ENCODE data around the gene PPP4R4. TPM values are rescaled to one million over a fixed set of nuclear protein-coding genes. Genes with fewer than 3 reads are reported as not detected.

PPP4R4 gene
- total RNA-seq, 1 experiment from 2014 or later = not detected

DNA sequence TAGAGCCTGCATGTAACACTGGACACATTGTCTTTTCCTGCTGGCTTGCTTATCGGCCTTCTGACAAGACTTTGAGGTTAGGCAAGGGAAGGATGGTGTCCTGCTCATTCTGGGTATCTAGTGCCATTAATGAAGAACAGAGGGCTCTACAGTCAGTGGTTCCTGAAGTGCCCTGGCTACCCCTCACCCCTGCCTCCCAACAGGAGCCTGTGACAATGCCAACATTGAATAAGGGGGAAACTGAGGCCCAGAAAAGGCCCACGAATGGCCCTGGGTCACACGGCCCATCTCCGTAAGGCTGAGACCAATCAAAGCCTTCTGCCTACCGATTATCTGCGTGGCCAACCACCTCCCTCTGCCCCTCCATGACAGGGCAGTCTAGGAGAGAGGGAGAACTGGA lies 46.8 kb upstream of the PPP4R4 start:
- H3K9me3 ChIP-seq (ENCODE audit: insufficient read depth, low read depth) = no peaks in the 10 kb centered on the region
- no peak overlapping the region for H3K4me2 ChIP-seq
- no peaks in the 10 kb centered on the region for H4K20me1 ChIP-seq (ENCODE audit: insufficient read depth)
- no peaks in the 10 kb centered on the region for H3K27me3 ChIP-seq (ENCODE audit: insufficient read depth, low read depth)
- no peak overlapping the region for H3K27ac ChIP-seq
- H3K4me3 ChIP-seq = no peak overlapping the region
- CTCF ChIA-PET = no interaction called here
- H3K36me3 ChIP-seq (ENCODE audit: low read depth) = no peaks in the 10 kb centered on the region
- TF ChIP-seq, protein P1, sequence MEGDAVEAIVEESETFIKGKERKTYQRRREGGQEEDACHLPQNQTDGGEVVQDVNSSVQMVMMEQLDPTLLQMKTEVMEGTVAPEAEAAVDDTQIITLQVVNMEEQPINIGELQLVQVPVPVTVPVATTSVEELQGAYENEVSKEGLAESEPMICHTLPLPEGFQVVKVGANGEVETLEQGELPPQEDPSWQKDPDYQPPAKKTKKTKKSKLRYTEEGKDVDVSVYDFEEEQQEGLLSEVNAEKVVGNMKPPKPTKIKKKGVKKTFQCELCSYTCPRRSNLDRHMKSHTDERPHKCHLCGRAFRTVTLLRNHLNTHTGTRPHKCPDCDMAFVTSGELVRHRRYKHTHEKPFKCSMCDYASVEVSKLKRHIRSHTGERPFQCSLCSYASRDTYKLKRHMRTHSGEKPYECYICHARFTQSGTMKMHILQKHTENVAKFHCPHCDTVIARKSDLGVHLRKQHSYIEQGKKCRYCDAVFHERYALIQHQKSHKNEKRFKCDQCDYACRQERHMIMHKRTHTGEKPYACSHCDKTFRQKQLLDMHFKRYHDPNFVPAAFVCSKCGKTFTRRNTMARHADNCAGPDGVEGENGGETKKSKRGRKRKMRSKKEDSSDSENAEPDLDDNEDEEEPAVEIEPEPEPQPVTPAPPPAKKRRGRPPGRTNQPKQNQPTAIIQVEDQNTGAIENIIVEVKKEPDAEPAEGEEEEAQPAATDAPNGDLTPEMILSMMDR (conservative IDR thresholded peaks at IDR 0.05) = no peak
- TF ChIP-seq EZH2 (IDR thresholded peaks at IDR 0.05; ENCODE audit: low read depth) = no peak
- 0 out of 2 replicates have a peak, but pooled peaks cover 4% of the 10 kb centered on the region for H3K4me1 ChIP-seq (replicated peaks; ENCODE audit: insufficient read depth)
- DNase-seq = no peak
- BruUV-seq (replicated peaks) = no TSS peak
- intact Hi-C loops (cut with micrococcal nuclease; ENCODE audit: unreplicated experiment) = no loop called here
- POLR2A ChIA-PET (ENCODE audit: unreplicated experiment) = no interaction called here
- no peaks in the 10 kb centered on the region for H3F3A ChIP-seq (ENCODE audit: insufficient read depth, low read depth)
- no peaks in the 10 kb centered on the region for H3K9me2 ChIP-seq (ENCODE audit: insufficient read depth)
- H2AFZ ChIP-seq = no peak overlapping the region
- no peaks in the 10 kb centered on the region for H3K79me2 ChIP-seq (ENCODE audit: low read depth)

GRCh38 chr14:94128216-94128839 lies 45.8 kb upstream of the PPP4R4 start:
- no peaks in the 10 kb centered on the region for H3K79me2 ChIP-seq (ENCODE audit: low read depth)
- H4K20me1 ChIP-seq (ENCODE audit: insufficient read depth) = no peaks in the 10 kb centered on the region
- no peaks in the 10 kb centered on the region for H3K27me3 ChIP-seq (ENCODE audit: insufficient read depth, low read depth)
- no peak overlapping the region for H3K4me2 ChIP-seq
- H3K27ac ChIP-seq = no peak overlapping the region
- no peaks in the 10 kb centered on the region for H3K9me3 ChIP-seq (ENCODE audit: insufficient read depth, low read depth)
- no peaks in the 10 kb centered on the region for H3K9me2 ChIP-seq (ENCODE audit: insufficient read depth)
- TF ChIP-seq EZH2 (IDR thresholded peaks at IDR 0.05; ENCODE audit: low read depth) = no peak
- TF ChIP-seq, protein P1 (conservative IDR thresholded peaks at IDR 0.05) = no peak
- DNase-seq = no peak
- BruUV-seq (replicated peaks) = no TSS peak
- H3F3A ChIP-seq (ENCODE audit: insufficient read depth, low read depth) = no peaks in the 10 kb centered on the region
- 0 out of 2 replicates have a peak, but pooled peaks cover 4% of the 10 kb centered on the region for H3K4me1 ChIP-seq (replicated peaks; ENCODE audit: insufficient read depth)
- no peak overlapping the region for H3K4me3 ChIP-seq
- no peak overlapping the region for H2AFZ ChIP-seq
- no peaks in the 10 kb centered on the region for H3K36me3 ChIP-seq (ENCODE audit: low read depth)
- intact Hi-C loops (cut with micrococcal nuclease; ENCODE audit: unreplicated experiment) = no loop called here
- ChIA-PET POLR2A (ENCODE audit: unreplicated experiment) (no interaction called here), CTCF (no interaction called here)

DNA sequence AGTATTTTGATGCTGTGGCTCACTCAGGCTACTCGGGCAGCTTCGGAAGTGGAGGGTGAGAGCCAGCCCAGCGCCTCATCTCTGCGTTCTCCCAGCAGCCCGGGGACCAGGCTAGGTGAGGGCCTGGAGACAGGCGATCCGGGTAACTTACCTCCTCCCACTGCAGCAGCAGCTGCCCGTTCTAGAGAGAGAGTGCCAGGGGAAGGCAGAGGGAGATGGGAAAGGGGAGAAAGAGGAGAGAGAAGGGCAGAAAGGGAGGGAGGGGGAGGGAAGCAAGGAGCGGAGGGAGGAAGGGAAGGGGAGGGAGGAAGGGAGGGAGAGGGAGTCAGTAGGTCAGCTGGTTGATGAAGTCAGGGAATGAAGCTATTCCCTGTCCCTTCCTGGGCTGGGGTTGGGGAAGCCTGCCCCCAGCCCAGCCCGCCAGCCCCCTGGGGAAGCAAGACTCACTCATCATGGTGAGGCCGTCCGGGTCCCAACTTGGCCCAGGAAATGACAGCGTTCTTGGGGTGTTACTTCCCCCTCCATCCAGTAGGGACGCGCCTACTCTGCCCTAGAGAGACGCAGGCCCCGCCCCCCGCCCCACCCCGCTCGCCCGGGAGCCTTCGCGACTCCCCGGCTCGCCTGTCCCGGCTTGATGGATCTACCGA lies 44.9 kb upstream of the PPP4R4 start, which contains the start of gene IFI27L2:
Gene IFI27L2, minus strand, starts transcription at position 494 of the 647 bp plus-strand sequence. Its CDS starts 40 bp downstream, at position 454.
- TF ChIP-seq, protein P1 (conservative IDR thresholded peaks at IDR 0.05) = no peak; the same call in 1 of the 2 replicates
- TF ChIP-seq EZH2 (IDR thresholded peaks at IDR 0.05; ENCODE audit: low read depth) = no peak
- peak in 1 of 2 experiments; percentile 5 for DNase-seq
- POLR2A ChIA-PET (ENCODE audit: unreplicated experiment) = no interaction called here
- no peaks in the 10 kb centered on the region for H3K36me3 ChIP-seq (ENCODE audit: low read depth)
- H3F3A ChIP-seq (ENCODE audit: insufficient read depth, low read depth) = no peaks in the 10 kb centered on the region
- no peaks in the 10 kb centered on the region for H4K20me1 ChIP-seq (ENCODE audit: insufficient read depth)
- BruUV-seq (replicated peaks) = no TSS peak
- H3K27ac ChIP-seq = no peak within 1 kb of the TSS
- H3K4me3 ChIP-seq = peak within 1 kb of the TSS; percentile 49; the same call in 1 of the 2 replicates
- H3K9me2 ChIP-seq (ENCODE audit: insufficient read depth) = no peaks in the 10 kb centered on the region
- H2AFZ ChIP-seq = 0 out of 2 replicates have a peak within 1 kb of the TSS, but pooled peaks have one; percentile 44
- intact Hi-C loops (cut with micrococcal nuclease; ENCODE audit: unreplicated experiment) = no loop called here
- H3K4me2 ChIP-seq = peak within 1 kb of the TSS; percentile 78
- H3K79me2 ChIP-seq (ENCODE audit: low read depth) = no peaks in the 10 kb centered on the region
- CTCF ChIA-PET = no interaction called here
- H3K9me3 ChIP-seq (ENCODE audit: insufficient read depth, low read depth) = no peaks in the 10 kb centered on the region
- H3K27me3 ChIP-seq (ENCODE audit: insufficient read depth, low read depth) = no peaks in the 10 kb centered on the region
- H3K4me1 ChIP-seq (replicated peaks; ENCODE audit: insufficient read depth) = 0 out of 2 replicates have a peak, but pooled peaks cover 4% of the 10 kb centered on the region

All from PC-9 (cell line).